UCSD-AML1 (cell line): ENCODE measurements around the gene TEDC1.
"Not testable (repeated sequence)": the region's sequence is repeated elsewhere in the genome, so short reads cannot be mapped to it uniquely, and the experiment has no call there.

Experiments used
- DNase-seq: peaks from one replicate; lab custom pipeline; 2025; ENCODE audit not compliant: unreplicated experiment; lab: John Stamatoyannopoulos, UW

Gene TEDC1

DNA sequence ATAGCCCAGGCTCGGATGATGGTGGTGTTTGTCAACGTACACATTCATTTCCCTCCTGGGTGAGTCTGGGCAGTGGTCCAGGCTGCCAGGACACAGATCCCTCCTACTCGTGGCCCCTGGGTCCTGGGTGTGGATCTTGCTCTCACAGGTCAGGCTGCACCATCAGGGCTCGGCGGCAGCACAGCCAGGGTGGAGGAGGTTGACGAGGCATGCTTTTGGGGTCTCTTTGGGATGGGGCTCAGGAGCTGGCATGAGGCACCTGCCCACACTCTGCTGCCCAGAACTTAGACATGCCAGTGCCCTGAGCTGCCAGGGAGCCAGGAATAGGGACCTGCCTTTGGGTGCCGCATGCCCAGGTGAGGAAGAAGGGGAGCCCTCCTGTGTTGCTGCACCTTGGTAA, 45.0 kb downstream of the TEDC1 start:
- no peak for DNase-seq

- DNase-seq: no peak
Observed at GRCh38 chr14:105536691-105537579, 45.9 kb downstream of the TEDC1 start.

DNA sequence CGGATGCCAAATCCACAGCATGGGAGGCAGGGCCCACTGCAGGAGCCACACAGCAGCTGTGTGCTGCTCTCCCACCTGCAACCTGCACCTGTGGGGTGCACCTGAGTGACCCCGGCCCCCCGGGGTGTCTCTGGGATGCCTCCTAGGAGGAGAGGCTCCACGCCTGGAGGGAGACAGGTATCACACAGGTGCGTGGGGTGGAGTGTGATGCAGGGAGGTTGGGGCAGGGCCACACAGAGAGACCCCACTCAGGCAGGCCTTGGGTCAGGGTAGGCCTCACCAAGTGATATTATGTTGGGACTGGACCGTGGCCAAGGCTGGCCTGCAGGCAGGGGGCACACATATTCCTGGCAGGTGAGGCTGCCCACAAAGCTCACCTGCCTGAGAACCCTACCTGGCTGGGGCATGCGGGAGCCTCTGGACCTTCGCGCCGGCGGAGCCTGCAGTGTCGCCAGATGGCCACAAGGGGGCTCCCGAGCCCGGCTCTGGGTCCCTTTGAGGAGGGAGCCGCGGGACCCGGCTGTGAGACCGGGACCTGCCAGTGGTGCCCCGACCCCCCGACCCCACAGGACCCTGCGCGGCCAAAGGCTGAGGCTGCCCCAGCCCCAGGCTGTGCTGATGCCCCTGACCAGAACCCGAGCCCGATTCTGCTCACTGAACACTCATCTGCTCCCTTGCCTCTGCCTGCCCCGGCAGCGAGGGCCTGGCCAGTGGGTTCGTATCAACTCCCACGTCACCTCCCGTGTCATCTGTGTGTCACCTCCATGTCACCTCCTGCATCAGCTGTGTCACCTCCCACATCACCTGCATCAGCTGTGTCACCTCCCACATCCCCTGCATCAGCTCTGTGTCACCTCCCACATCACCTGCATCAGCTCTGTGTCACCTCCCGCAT, 46.8 kb downstream of the TEDC1 start:
- DNase-seq: peak; percentile 45

- no peak for DNase-seq
Observed at GRCh38 chr14:105538481-105539049, 47.5 kb downstream of the TEDC1 start.

DNA sequence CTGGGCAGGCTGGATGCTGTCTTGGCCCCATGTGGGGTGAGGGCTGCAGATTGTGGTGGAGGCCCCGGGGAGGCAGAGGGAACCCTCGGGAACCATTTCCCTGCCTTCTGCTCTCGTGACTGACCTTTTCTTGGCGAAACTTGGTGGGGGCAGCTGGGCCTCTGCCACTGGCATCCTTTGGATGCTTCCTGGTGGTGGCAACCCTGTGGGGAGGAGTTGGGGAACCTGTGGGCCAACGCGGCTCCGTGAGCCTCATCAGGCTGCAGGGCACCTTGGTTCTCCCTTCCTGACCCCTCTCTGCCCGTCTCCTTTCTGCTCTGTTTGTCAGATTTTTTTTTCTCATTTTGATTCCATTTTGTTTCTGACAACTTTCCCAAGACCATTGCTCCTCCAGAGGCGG, 49.8 kb downstream of the TEDC1 start:
- DNase-seq: no peak

DNA sequence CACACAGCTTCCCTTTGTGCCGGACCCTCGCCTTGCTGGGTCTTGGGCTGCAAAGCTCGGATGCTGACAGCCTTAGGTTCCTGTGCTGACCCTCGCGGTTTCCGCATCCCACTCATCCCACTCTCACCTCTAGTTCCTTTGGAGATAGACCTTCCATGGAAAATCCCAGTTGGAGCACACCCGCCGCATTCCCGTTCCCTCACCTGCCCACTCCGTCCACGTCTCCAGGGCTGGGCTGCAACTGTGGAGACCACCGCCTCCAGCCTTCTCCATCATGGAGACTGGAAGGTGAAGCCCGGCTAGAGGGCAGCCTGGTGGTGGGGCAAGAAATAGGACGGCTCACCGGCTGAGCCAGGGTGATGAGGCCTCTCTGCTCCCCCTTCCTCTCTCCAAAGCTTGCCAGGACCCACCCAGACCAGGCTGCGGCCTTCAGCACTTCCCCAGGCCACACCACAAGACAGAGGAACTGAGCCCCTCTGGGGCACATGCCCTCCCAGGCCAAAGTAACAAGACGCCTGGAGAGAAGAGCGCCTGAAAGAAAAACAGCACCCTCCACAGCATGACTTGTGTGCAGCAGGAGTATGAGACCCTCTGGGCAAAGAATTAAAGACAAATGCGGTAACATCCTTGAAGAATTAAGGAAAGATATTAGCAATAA, 50.3 kb downstream of the TEDC1 start:
- no peak for DNase-seq

DNA sequence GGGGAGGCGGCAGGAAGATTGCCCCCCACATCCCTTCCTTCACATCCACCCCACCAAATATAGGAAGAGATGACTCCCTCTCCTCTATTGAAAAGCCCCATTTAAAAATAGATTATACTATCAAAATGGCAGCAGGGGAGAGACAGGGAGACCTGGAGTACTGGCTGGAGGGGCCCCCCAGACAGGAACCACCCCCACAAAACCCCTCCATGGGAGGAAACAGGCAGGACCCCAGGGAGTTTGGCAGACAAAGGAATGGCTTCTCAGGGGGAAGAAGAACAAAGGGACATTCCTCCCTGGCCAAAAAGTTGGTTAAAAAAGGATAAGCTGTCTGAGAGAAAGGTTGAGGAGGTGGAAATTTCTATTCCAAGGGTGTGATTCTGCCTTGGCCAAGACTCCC, 54.6 kb downstream of the TEDC1 start:
- not testable (repeated sequence) for DNase-seq

- not testable (repeated sequence) for DNase-seq
Observed at GRCh38 chr14:105546410-105546809, 55.4 kb downstream of the TEDC1 start.

- DNase-seq: not testable (repeated sequence)
Observed at GRCh38 chr14:105547072-105547471, 56.0 kb downstream of the TEDC1 start.

GRCh38 chr14:105547741-105548169, 56.7 kb downstream of the TEDC1 start:
- no peak for DNase-seq
